ENCODE measurements around the gene GADD45G. TPM values are rescaled to one million over a fixed set of nuclear protein-coding genes. Genes with fewer than 3 reads are reported as not detected.

The GADD45G gene
- polyA plus RNA-seq, 1 donor from 2014 or later, result 161 TPM

DNA sequence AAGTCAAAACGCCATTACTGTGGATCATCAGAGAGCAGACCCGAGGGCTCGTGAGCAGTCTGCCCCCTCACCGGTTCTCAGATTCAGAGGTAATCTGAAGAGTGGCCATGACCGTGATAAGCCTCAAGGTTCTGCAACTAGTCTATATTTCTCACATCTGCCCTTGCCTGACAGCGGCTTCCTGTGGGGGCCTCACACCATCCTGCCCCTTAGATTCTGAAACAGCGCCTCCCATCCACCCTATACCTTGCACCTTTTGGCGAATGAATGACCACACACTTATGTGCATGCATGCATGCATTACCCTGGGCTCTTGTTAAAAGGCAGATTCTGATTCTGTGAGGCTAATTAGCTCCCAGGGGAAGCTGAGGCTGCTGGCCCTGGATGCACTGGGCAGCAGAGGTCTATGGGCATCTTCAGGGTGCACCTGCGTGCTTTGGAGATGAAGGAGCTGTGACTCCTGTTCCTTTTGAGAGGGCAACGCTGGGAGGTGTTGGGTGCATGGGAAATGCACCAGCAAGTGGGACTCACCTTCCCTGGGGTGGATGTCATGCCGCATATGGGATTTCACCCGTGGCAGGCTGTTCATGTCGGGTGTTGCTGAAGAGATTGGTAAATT, 7.8 kb upstream of the GADD45G start:
- Histone ChIP-seq H3K9me2 (ENCODE audit: insufficient read depth, low read length) (no peaks in the 10 kb centered on the region), H3K4me2 (ENCODE audit: low read length) (no peak overlapping the region), H2AFZ (ENCODE audit: low read depth, low read length) (no peak overlapping the region), H3K27ac (ENCODE audit: low read length) (no peak overlapping the region), H3K9ac (ENCODE audit: low read length) (no peak overlapping the region), H3K4me3 (ENCODE audit: low read length) (no peak overlapping the region), H3K9me3 (ENCODE audit: low read length) (no peaks in the 10 kb centered on the region), H4K20me1 (ENCODE audit: insufficient read depth) (no peaks in the 10 kb centered on the region), H3K79me2 (replicated peaks; ENCODE audit: insufficient read depth, low read length) (no peaks in the 10 kb centered on the region), H3K36me3 (ENCODE audit: insufficient read depth, low read length) (no peaks in the 10 kb centered on the region), H3F3A (ENCODE audit: insufficient read depth, low read length, poor library complexity, severe bottlenecking) (no peaks in the 10 kb centered on the region), H3K27me3 (ENCODE audit: insufficient read depth, low read depth, low read length) (no peaks in the 10 kb centered on the region)
- TF ChIP-seq MXI1 (conservative IDR thresholded peaks at IDR 0.05; ENCODE audit: poor library complexity, severe bottlenecking) (no peak), EP300 (conservative IDR thresholded peaks at IDR 0.05; ENCODE audit: poor library complexity, severe bottlenecking) (no peak), POLR2AphosphoS5 (IDR thresholded peaks at IDR 0.05) (no peak), SMC3 (conservative IDR thresholded peaks at IDR 0.05; ENCODE audit: poor library complexity) (no peak), RAD21 (conservative IDR thresholded peaks at IDR 0.05) (no peak), TAF1 (IDR thresholded peaks at IDR 0.05; ENCODE audit: low read depth) (no peak), EZH2 (IDR thresholded peaks at IDR 0.05; ENCODE audit: borderline replicate concordance, insufficient read depth, low read length, poor library complexity, severe bottlenecking) (no peak)
- TF ChIP-seq, protein P1, sequence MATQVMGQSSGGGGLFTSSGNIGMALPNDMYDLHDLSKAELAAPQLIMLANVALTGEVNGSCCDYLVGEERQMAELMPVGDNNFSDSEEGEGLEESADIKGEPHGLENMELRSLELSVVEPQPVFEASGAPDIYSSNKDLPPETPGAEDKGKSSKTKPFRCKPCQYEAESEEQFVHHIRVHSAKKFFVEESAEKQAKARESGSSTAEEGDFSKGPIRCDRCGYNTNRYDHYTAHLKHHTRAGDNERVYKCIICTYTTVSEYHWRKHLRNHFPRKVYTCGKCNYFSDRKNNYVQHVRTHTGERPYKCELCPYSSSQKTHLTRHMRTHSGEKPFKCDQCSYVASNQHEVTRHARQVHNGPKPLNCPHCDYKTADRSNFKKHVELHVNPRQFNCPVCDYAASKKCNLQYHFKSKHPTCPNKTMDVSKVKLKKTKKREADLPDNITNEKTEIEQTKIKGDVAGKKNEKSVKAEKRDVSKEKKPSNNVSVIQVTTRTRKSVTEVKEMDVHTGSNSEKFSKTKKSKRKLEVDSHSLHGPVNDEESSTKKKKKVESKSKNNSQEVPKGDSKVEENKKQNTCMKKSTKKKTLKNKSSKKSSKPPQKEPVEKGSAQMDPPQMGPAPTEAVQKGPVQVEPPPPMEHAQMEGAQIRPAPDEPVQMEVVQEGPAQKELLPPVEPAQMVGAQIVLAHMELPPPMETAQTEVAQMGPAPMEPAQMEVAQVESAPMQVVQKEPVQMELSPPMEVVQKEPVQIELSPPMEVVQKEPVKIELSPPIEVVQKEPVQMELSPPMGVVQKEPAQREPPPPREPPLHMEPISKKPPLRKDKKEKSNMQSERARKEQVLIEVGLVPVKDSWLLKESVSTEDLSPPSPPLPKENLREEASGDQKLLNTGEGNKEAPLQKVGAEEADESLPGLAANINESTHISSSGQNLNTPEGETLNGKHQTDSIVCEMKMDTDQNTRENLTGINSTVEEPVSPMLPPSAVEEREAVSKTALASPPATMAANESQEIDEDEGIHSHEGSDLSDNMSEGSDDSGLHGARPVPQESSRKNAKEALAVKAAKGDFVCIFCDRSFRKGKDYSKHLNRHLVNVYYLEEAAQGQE (IDR thresholded peaks at IDR 0.05; ENCODE audit: borderline replicate concordance), result no peak
- TF ChIP-seq, protein P2, sequence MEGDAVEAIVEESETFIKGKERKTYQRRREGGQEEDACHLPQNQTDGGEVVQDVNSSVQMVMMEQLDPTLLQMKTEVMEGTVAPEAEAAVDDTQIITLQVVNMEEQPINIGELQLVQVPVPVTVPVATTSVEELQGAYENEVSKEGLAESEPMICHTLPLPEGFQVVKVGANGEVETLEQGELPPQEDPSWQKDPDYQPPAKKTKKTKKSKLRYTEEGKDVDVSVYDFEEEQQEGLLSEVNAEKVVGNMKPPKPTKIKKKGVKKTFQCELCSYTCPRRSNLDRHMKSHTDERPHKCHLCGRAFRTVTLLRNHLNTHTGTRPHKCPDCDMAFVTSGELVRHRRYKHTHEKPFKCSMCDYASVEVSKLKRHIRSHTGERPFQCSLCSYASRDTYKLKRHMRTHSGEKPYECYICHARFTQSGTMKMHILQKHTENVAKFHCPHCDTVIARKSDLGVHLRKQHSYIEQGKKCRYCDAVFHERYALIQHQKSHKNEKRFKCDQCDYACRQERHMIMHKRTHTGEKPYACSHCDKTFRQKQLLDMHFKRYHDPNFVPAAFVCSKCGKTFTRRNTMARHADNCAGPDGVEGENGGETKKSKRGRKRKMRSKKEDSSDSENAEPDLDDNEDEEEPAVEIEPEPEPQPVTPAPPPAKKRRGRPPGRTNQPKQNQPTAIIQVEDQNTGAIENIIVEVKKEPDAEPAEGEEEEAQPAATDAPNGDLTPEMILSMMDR (IDR thresholded peaks at IDR 0.05; ENCODE audit: poor library complexity, severe bottlenecking), result no peak

DNA sequence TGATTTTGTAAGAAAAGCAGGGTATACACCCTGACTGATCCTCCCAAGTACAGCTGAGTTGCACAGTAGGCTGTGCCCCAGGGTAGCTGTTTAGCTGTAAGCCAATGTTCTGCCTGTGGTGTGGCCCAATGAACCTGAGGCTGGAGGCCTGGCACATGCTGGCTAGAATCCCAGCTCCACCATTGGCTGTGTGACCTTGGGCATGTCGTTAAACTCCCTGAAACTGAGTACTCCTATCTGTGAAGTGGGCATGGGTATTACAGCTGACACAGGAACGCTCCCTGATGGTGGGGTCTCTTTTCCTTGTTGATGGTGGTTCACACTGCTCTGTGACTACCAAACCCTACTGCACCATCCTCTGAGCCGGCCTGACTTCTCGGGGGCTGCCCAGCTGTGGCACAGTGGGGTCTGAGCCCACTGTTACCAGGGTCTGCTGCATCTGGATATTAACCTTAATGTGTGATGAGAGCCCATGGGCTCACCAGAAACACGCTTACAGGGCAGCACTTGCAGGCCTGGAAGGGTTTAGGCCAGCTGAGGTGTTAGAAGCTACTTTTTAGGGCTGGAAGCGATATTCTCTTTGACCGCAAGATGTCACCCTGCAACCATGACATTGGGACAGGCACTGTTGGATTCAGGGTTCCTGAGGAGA, 7.0 kb upstream of the GADD45G start:
- TF ChIP-seq SMC3 (conservative IDR thresholded peaks at IDR 0.05; ENCODE audit: poor library complexity) (peak; percentile 96), RAD21 (conservative IDR thresholded peaks at IDR 0.05) (peak; percentile 96)
- TF ChIP-seq, protein P2 (IDR thresholded peaks at IDR 0.05; ENCODE audit: poor library complexity, severe bottlenecking), result peak; percentile 95
- TF ChIP-seq, protein P1 (IDR thresholded peaks at IDR 0.05; ENCODE audit: borderline replicate concordance), result no peak
- H3K36me3 ChIP-seq (ENCODE audit: insufficient read depth, low read length), result no peaks in the 10 kb centered on the region
- H3K4me2 ChIP-seq (ENCODE audit: low read length), result no peak overlapping the region
- no peaks in the 10 kb centered on the region for H3K9me2 ChIP-seq (ENCODE audit: insufficient read depth, low read length)
- no peaks in the 10 kb centered on the region for H4K20me1 ChIP-seq (ENCODE audit: insufficient read depth)
- H3K9me3 ChIP-seq (ENCODE audit: low read length), result no peaks in the 10 kb centered on the region
- no peak overlapping the region for H3K27ac ChIP-seq (ENCODE audit: low read length)
- H3K4me3 ChIP-seq (ENCODE audit: low read length), result no peak overlapping the region
- H3K9ac ChIP-seq (ENCODE audit: low read length), result no peak overlapping the region
- H3K27me3 ChIP-seq (ENCODE audit: insufficient read depth, low read depth, low read length), result no peaks in the 10 kb centered on the region
- no peaks in the 10 kb centered on the region for H3F3A ChIP-seq (ENCODE audit: insufficient read depth, low read length, poor library complexity, severe bottlenecking)
- no peaks in the 10 kb centered on the region for H3K79me2 ChIP-seq (replicated peaks; ENCODE audit: insufficient read depth, low read length)
- H2AFZ ChIP-seq (ENCODE audit: low read depth, low read length), result no peak overlapping the region
